GM18909 (cell line): ENCODE results near the gene CD300LG.
"Not testable (repeated sequence)": the region's sequence is repeated elsewhere in the genome, so short reads cannot be mapped to it uniquely, and the experiment has no call there.

Source experiments
- ATAC-seq: cut with Tn5 transposase; IDR thresholded peaks from one replicate; pipeline ENCODE4 v1.9.1; 2021; ENCODE audit warnings: mild to moderate bottlenecking; ENCODE audit not compliant: unreplicated experiment, poor library complexity

Gene CD300LG

GRCh38 chr17:43849116-43849515 is 2.1 kb downstream of the CD300LG start:
- ATAC-seq = no peak

GRCh38 chr17:43852571-43852970 is 5.6 kb downstream of the CD300LG start:
- ATAC-seq = no peak

GRCh38 chr17:43853546-43853945 is 6.6 kb downstream of the CD300LG start:
- no peak for ATAC-seq

- ATAC-seq = no peak
Observed at GRCh38 chr17:43854498-43854897, 7.5 kb downstream of the CD300LG start.

GRCh38 chr17:43855061-43855460 is 8.1 kb downstream of the CD300LG start:
- no peak for ATAC-seq

GRCh38 chr17:43856141-43856540 is 9.2 kb downstream of the CD300LG start:
- no peak for ATAC-seq

- ATAC-seq = no peak
Observed at GRCh38 chr17:43857141-43857540, 10.2 kb downstream of the CD300LG start.

GRCh38 chr17:43857957-43858600 is 11.1 kb downstream of the CD300LG start:
- no peak for ATAC-seq

GRCh38 chr17:43860077-43860725 is 13.2 kb downstream of the CD300LG start:
- ATAC-seq = no peak

- ATAC-seq = no peak
Observed at GRCh38 chr17:43860927-43861622, 14.1 kb downstream of the CD300LG start.

- no peak for ATAC-seq
Observed at GRCh38 chr17:43861960-43862359, 15.0 kb downstream of the CD300LG start.

GRCh38 chr17:43864161-43864984 is 17.4 kb downstream of the CD300LG start:
- ATAC-seq = no peak

GRCh38 chr17:43868226-43868994 is 21.4 kb downstream of the CD300LG start:
- ATAC-seq = no peak

- not testable (repeated sequence) for ATAC-seq
Observed at GRCh38 chr17:43869031-43869430, 22.1 kb downstream of the CD300LG start.

- no peak for ATAC-seq
Observed at GRCh38 chr17:43871946-43872690, 25.1 kb downstream of the CD300LG start.

GRCh38 chr17:43873091-43873490 is 26.1 kb downstream of the CD300LG start:
- no peak for ATAC-seq

- no peak for ATAC-seq
Observed at GRCh38 chr17:43873815-43874214, 26.8 kb downstream of the CD300LG start.

GRCh38 chr17:43874293-43874692 is 27.3 kb downstream of the CD300LG start:
- ATAC-seq = no peak

- no peak for ATAC-seq
Observed at GRCh38 chr17:43875476-43876147, 28.6 kb downstream of the CD300LG start.
